Measurements from ENCODE around the gene IGFL1.

The IGFL1 gene

GRCh38 chr19:46201454-46202310 lies 27.9 kb upstream of the IGFL1 start:
- Histone ChIP-seq H3K4me2 (ENCODE audit: low read length) (no peak overlapping the region), H3K9me3 (ENCODE audit: low read length) (no peaks in the 10 kb centered on the region), H3K4me3 (ENCODE audit: low read depth, low read length, poor library complexity, severe bottlenecking) (no peak overlapping the region), H2AFZ (ENCODE audit: low read length) (no peak overlapping the region), H3K36me3 (ENCODE audit: insufficient read depth, low read length) (no peaks in the 10 kb centered on the region), H3K4me1 (ENCODE audit: insufficient read depth, low read length, severe bottlenecking) (no peaks in the 10 kb centered on the region), H3K27ac (ENCODE audit: low read depth, low read length, poor library complexity, severe bottlenecking) (no peak overlapping the region), H3K79me2 (ENCODE audit: insufficient read depth, low read length) (no peaks in the 10 kb centered on the region), H4K20me1 (ENCODE audit: insufficient read depth, low read length) (no peaks in the 10 kb centered on the region), H3K9me2 (ENCODE audit: low read depth, low read length) (no peaks in the 10 kb centered on the region), H3F3A (ENCODE audit: insufficient read depth, low read length) (no peaks in the 10 kb centered on the region), H3K9ac (ENCODE audit: low read length) (no peak overlapping the region), H3K27me3 (ENCODE audit: insufficient read depth, low read length) (peaks cover 4% of the 10 kb centered on the region; the same call in 1 of the 2 replicates)
- TF ChIP-seq CTCF (IDR thresholded peaks at IDR 0.05; ENCODE audit: low read length), result no peak
- TF ChIP-seq EZH2 (IDR thresholded peaks at IDR 0.05; ENCODE audit: borderline replicate concordance, low read length), result no peak

- Histone ChIP-seq H3K36me3 (ENCODE audit: insufficient read depth, low read length) (no peaks in the 10 kb centered on the region), H2AFZ (ENCODE audit: low read length) (no peak overlapping the region), H3K27me3 (ENCODE audit: insufficient read depth, low read length) (peaks cover 4% of the 10 kb centered on the region; the same call in 1 of the 2 replicates), H3K9me3 (ENCODE audit: low read length) (no peaks in the 10 kb centered on the region), H3F3A (ENCODE audit: insufficient read depth, low read length) (no peaks in the 10 kb centered on the region), H3K4me1 (ENCODE audit: insufficient read depth, low read length, severe bottlenecking) (no peaks in the 10 kb centered on the region), H3K79me2 (ENCODE audit: insufficient read depth, low read length) (no peaks in the 10 kb centered on the region), H4K20me1 (ENCODE audit: insufficient read depth, low read length) (no peaks in the 10 kb centered on the region), H3K9ac (ENCODE audit: low read length) (no peak overlapping the region), H3K4me3 (ENCODE audit: low read depth, low read length, poor library complexity, severe bottlenecking) (no peak overlapping the region), H3K27ac (ENCODE audit: low read depth, low read length, poor library complexity, severe bottlenecking) (no peak overlapping the region), H3K4me2 (ENCODE audit: low read length) (no peak overlapping the region), H3K9me2 (ENCODE audit: low read depth, low read length) (no peaks in the 10 kb centered on the region)
- TF ChIP-seq EZH2 (IDR thresholded peaks at IDR 0.05; ENCODE audit: borderline replicate concordance, low read length), result no peak
Observed at GRCh38 chr19:46202426-46202825, 27.1 kb upstream of the IGFL1 start.

GRCh38 chr19:46202872-46203860 lies 26.4 kb upstream of the IGFL1 start:
- Histone ChIP-seq H3K27ac (ENCODE audit: low read depth, low read length, poor library complexity, severe bottlenecking) (no peak overlapping the region), H3K4me2 (ENCODE audit: low read length) (no peak overlapping the region), H3K79me2 (ENCODE audit: insufficient read depth, low read length) (no peaks in the 10 kb centered on the region), H4K20me1 (ENCODE audit: insufficient read depth, low read length) (no peaks in the 10 kb centered on the region), H3F3A (ENCODE audit: insufficient read depth, low read length) (no peaks in the 10 kb centered on the region), H3K36me3 (ENCODE audit: insufficient read depth, low read length) (no peaks in the 10 kb centered on the region), H3K4me3 (ENCODE audit: low read depth, low read length, poor library complexity, severe bottlenecking) (no peak overlapping the region), H3K27me3 (ENCODE audit: insufficient read depth, low read length) (peaks cover 4% of the 10 kb centered on the region; the same call in 1 of the 2 replicates), H3K9ac (ENCODE audit: low read length) (no peak overlapping the region), H3K4me1 (ENCODE audit: insufficient read depth, low read length, severe bottlenecking) (no peaks in the 10 kb centered on the region), H2AFZ (ENCODE audit: low read length) (no peak overlapping the region), H3K9me2 (ENCODE audit: low read depth, low read length) (no peaks in the 10 kb centered on the region), H3K9me3 (ENCODE audit: low read length) (no peaks in the 10 kb centered on the region)
- no peak for TF ChIP-seq EZH2 (IDR thresholded peaks at IDR 0.05; ENCODE audit: borderline replicate concordance, low read length)
- no peak for TF ChIP-seq CTCF (IDR thresholded peaks at IDR 0.05; ENCODE audit: low read length)

All from OCI-LY1 (cell line).